GM21360 (cell line): ENCODE data around the gene OPN1MW2.
A peak's percentile ranks its signal among the peaks of the same experiment; 100 is the strongest.
"Not testable (repeated sequence)": the region's sequence is repeated elsewhere in the genome, so short reads cannot be mapped to it uniquely, and the experiment has no call there.

Experiments used
- ATAC-seq: cut with Tn5 transposase; IDR thresholded peaks from one replicate; pipeline ENCODE4 v1.9.1; 2021; ENCODE audit warnings: mild to moderate bottlenecking, moderate library complexity; ENCODE audit not compliant: unreplicated experiment

Gene OPN1MW2

DNA sequence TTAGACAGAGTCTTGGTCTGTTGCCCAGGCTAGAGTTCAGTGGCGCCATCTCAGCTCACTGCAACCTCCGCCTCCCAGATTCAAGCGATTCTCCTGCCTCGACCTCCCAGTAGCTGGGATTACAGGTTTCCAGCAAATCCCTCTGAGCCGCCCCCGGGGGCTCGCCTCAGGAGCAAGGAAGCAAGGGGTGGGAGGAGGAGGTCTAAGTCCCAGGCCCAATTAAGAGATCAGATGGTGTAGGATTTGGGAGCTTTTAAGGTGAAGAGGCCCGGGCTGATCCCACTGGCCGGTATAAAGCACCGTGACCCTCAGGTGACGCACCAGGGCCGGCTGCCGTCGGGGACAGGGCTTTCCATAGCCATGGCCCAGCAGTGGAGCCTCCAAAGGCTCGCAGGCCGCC, at the start of gene OPN1MW2:
Gene OPN1MW2 (plus strand): TSS at position 301 of the 400 bp plus-strand sequence. CDS start 60 bp downstream, at position 361.
- not testable (repeated sequence) for ATAC-seq

DNA sequence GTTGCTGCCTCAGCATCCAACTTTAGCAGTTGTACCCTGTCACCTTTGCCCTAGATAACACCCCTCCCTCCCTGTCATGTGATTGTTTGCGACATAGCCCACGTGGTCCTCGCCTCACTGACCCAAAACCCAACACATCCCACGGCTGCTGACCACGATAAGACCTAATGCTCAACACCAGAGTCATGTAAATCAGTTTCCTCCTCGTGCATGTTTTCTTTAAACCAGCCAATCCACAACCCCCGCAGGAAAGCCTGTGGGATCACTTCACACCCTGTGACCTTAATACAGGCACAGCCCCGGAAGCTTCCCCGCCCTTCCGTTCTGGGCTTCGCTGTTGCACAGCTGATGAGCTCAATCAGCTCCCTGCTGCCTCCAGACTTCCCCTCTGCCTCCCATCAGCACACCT, 47.0 kb upstream of the OPN1MW2 start:
- peak; percentile 70 for ATAC-seq

DNA sequence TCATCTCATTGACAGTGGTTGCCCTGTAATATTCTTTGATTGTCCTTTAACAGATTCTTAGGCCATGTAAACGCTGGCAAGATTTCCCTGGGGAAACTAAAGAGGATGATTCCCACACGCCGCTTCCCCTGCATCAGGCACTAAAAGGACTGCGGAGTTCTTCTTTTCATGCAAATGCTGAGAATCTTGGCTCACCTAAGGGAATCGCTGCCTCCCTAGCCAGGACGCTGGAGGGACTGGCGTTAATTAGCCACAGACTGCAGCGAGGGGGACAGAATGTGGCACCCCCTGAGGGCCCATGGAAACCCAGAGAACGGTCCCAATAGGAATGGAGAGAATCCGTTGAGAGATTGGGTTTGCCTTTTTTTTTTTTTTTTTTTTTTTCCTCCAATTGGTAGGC, 45.2 kb upstream of the OPN1MW2 start:
- ATAC-seq = not testable (repeated sequence)

DNA sequence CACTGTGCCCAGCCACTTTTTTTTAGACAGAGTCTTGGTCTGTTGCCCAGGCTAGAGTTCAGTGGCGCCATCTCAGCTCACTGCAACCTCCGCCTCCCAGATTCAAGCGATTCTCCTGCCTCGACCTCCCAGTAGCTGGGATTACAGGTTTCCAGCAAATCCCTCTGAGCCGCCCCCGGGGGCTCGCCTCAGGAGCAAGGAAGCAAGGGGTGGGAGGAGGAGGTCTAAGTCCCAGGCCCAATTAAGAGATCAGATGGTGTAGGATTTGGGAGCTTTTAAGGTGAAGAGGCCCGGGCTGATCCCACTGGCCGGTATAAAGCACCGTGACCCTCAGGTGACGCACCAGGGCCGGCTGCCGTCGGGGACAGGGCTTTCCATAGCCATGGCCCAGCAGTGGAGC, 37.3 kb upstream of the OPN1MW2 start, which contains the start of gene OPN1MW:
Gene OPN1MW (plus strand): TSS at position 301 of the 400 bp plus-strand sequence. CDS start 82 bp downstream, at position 383.
- not testable (repeated sequence) for ATAC-seq

DNA sequence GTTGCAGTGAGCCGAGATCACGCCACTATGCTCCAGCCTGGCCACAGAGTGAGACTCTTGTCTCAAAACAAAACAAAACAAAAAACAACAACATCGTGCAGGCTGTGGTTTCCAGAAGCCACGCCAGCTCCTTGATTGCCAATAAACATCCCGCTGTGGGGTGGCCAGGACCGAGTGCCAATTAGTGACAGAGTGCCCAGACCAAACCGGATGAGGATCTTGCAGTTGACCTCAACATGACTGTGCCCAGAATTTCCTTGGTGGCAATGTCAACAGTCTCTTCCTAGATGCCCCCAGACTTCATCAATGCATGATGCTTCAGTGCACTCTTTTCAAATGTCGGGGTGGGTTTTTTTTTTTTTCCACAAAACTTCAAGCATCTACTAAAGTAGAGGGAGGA, 35.8 kb upstream of the OPN1MW2 start:
- not testable (repeated sequence) for ATAC-seq

DNA sequence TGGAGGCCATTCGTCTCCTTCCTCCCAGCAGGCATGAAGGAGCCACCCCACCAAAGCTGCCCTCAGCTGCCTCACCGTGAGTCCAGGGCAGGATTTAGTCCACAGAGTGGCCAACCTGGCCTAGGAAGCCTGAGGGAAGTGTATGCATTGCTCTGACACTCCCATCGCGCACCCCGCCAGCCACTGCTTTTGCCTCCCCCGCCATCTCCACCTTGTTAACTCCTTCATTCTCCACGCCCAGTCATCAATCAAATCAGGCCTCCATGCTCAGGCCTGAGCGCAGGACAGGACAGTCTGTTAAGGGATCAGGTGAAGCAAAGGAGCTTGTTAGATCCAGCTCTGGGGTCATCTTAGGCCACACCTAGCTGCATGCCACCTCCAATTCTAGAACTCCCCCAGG, 26.7 kb upstream of the OPN1MW2 start:
- ATAC-seq = not testable (repeated sequence)

DNA sequence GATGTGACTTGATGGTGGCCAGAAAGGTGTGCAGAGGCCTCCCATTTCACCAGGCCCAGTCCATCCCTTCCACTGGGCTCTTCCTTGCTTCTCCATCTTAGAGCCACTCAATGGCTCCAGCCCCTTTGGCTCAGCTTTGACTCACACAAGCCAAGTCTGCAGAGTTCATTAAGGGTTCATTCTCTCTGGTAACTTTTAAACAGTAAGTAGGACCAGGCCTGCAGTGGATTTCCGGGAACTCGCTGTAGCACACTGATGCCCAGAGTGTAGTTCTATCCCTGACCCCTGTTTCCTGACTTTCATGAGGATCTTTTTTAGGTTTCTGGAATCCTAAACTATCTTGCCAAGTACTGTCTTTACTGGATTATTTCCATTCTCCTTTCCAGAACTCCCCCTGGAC, 25.2 kb upstream of the OPN1MW2 start:
- ATAC-seq = not testable (repeated sequence)

DNA sequence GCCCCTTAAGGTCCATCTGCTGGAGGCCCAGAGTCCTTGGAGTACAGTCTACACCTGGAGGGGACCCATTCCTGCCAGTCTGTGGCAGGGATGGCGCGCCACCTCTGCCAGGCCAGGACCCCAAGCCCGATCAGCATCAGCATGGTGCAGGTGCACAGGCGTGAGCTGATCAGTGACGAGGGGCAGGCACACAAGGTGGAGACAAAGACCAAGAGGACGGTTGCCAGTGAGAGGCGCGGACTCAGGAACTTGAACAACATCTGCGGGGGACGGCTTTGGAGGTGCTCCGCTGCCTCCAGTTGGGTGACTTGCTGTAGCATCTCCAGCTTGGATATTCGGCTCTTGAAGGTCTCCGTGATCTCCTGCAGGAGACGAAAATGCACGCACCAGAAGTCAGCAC, 23.1 kb upstream of the OPN1MW2 start:
- not testable (repeated sequence) for ATAC-seq

DNA sequence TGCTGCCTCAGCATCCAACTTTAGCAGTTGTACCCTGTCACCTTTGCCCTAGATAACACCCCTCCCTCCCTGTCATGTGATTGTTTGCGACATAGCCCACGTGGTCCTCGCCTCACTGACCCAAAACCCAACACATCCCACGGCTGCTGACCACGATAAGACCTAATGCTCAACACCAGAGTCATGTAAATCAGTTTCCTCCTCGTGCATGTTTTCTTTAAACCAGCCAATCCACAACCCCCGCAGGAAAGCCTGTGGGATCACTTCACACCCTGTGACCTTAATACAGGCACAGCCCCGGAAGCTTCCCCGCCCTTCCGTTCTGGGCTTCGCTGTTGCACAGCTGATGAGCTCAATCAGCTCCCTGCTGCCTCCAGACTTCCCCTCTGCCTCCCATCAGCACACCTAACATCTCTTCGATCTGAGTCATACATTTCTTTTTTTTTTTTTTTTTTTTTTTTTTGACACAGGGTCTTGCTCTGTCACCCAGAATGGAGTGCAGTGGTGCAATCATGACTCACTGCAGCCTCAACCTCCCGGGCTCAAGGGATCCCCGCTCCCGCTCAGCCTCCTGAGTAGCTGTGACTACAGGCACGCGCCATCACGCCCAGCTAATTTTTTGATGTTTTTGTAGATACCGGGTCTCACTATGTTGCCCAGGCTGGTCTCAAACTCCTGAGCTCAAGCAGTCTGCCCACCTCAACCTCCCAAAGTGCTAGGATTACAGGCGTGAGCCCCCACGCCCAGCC, 9.7 kb upstream of the OPN1MW2 start:
- peak; percentile 57 for ATAC-seq

DNA sequence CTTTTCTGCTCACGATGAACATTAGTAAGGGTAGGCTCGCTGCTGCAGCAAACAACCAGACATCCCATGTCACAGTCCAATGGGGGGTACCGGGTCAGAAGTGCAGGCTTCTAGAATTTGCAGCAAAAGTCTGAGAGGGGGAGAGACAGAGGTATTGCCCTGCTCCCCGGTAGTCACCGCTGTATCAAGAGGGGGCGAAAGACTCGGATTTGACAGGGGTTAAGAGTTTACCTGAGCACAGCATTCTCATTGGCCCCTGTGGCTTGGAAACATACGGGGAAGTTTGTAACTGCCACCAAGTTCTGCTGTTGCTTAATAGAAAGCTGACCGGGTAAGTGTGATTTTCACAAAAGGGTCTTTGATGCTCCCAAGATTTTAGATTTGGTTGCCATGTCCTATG, 8.5 kb upstream of the OPN1MW2 start:
- not testable (repeated sequence) for ATAC-seq

DNA sequence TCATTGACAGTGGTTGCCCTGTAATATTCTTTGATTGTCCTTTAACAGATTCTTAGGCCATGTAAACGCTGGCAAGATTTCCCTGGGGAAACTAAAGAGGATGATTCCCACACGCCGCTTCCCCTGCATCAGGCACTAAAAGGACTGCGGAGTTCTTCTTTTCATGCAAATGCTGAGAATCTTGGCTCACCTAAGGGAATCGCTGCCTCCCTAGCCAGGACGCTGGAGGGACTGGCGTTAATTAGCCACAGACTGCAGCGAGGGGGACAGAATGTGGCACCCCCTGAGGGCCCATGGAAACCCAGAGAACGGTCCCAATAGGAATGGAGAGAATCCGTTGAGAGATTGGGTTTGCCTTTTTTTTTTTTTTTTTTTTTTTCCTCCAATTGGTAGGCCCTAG, 8.1 kb upstream of the OPN1MW2 start:
- ATAC-seq = not testable (repeated sequence)

DNA sequence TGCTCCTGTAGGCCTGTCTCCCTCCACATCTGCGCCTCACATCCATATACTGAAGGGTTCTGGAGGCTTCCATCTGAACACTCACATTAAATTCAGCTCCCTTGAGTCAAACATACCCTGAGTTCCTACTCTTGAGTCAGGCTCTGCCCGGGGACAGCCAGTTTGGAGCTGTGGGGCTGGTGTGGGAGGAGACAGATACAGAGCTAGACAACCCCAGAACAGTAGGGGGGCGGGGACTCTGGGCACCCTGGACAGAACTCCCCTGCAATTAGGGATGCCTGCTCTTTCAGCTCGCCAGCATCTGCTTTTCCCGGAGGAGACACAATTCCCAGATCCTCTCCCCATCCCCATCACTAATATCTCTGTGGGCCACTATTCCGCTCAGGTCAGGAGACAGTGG, 5.7 kb downstream of the OPN1MW2 start:
- not testable (repeated sequence) for ATAC-seq

DNA sequence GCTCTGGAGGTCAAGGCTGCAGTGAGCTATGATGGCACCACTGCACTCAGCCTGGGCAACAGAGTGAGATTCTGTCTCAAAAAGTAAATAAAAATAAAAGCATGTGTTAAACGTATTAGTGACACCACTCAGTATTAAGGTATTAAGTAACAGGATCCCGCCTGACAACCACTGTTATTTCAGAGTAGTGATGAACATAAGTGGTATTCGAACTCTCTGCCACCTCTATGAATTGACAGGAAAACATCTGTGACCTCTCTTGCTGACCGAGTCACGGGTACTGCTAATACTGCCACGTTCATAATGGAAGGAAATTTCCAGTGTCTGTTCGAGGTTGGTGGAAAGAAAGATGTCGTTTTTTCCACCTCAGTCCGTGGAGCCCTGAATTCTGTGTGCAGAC, 7.2 kb downstream of the OPN1MW2 start:
- ATAC-seq = not testable (repeated sequence)

DNA sequence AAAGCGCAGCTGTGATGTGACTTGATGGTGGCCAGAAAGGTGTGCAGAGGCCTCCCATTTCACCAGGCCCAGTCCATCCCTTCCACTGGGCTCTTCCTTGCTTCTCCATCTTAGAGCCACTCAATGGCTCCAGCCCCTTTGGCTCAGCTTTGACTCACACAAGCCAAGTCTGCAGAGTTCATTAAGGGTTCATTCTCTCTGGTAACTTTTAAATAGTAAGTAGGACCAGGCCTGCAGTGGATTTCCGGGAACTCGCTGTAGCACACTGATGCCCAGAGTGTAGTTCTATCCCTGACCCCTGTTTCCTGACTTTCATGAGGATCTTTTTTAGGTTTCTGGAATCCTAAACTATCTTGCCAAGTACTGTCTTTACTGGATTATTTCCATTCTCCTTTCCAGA, 11.9 kb downstream of the OPN1MW2 start:
- not testable (repeated sequence) for ATAC-seq

DNA sequence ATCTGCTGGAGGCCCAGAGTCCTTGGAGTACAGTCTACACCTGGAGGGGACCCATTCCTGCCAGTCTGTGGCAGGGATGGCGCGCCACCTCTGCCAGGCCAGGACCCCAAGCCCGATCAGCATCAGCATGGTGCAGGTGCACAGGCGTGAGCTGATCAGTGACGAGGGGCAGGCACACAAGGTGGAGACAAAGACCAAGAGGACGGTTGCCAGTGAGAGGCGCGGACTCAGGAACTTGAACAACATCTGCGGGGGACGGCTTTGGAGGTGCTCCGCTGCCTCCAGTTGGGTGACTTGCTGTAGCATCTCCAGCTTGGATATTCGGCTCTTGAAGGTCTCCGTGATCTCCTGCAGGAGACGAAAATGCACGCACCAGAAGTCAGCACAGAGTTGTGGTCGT, 14.1 kb downstream of the OPN1MW2 start:
- ATAC-seq = not testable (repeated sequence)

DNA sequence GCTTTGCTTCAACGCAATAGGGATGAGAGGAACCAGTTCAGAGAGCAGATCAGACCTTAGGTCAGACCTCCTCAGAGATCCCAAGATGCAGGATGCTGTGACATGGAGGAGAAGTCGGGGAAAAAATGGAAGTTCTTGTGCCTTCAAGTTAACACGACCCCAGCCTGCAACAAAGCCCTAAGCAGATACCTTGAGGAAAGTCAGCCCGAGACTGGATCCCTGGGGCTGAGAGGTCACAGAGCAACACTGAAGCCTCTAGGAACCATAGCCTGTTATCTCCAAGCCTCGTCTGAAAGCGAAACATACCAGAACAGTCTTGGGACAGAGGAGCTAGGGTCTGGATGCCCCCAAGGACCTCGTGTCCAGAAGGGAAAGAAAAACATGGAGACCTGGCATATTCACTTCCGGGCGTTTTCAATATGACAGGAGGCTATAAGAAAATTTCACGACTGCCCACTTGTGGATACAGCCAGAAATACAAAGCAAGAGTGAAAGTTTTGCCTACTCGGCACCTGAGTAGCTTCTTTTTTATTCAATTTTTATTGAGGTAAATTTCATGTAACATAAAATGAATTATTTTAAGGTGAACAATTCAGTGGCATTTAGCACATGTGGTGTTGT, 19.5 kb downstream of the OPN1MW2 start:
- not testable (repeated sequence) for ATAC-seq

DNA sequence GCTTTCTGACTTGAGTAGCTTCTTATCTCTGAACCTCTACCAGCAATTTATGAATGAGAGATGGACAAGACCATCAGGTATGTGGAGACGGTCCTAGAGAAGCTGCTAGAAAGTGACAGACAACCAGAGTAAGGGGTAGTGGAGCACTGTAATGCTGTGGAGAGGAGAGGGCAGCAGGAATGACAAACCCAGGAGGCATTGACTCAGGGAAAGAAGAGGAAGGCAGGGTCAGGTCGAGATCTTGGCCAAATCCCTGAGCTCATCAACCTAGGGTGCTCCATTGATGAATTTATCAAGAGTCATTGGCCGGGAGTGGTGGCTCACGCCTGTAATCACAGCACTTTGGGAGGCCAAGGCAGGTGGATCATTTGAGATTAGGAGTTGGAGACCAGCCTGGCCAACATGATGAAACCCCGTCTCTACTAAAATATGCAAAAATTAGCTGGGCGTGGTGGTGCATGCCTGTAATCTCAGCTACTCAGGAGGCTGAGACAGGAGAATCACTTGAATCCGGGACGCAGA, 20.5 kb downstream of the OPN1MW2 start:
- not testable (repeated sequence) for ATAC-seq

DNA sequence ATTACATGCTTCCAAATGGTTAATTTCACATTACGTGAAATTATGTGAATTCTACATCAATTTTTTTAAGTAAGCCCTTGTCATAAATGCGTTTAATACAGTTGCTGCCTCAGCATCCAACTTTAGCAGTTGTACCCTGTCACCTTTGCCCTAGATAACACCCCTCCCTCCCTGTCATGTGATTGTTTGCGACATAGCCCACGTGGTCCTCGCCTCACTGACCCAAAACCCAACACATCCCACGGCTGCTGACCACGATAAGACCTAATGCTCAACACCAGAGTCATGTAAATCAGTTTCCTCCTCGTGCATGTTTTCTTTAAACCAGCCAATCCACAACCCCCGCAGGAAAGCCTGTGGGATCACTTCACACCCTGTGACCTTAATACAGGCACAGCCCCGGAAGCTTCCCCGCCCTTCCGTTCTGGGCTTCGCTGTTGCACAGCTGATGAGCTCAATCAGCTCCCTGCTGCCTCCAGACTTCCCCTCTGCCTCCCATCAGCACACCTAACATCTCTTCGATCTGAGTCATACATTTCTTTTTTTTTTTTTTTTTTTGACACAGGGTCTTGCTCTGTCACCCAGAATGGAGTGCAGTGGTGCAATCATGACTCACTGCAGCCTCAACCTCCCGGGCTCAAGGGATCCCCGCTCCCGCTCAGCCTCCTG, 28.0 kb downstream of the OPN1MW2 start:
- not testable (repeated sequence) for ATAC-seq

DNA sequence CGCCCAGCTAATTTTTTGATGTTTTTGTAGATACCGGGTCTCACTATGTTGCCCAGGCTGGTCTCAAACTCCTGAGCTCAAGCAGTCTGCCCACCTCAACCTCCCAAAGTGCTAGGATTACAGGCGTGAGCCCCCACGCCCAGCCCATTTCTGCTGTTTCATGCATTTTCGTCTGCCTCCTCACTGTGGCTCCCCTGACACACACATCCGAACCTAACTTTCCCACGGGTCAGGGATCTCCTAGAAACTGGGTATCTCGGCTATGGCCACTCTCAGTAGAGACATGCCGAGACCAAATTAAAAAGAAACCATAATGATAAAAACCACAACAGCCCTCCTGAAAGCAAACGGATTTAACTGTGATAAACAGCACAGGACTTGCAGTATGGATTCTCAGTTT, 28.5 kb downstream of the OPN1MW2 start:
- not testable (repeated sequence) for ATAC-seq

DNA sequence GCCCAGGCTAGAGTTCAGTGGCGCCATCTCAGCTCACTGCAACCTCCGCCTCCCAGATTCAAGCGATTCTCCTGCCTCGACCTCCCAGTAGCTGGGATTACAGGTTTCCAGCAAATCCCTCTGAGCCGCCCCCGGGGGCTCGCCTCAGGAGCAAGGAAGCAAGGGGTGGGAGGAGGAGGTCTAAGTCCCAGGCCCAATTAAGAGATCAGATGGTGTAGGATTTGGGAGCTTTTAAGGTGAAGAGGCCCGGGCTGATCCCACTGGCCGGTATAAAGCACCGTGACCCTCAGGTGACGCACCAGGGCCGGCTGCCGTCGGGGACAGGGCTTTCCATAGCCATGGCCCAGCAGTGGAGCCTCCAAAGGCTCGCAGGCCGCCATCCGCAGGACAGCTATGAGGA, 37.7 kb downstream of the OPN1MW2 start, which contains the start of gene OPN1MW3:
Gene OPN1MW3 (plus strand): TSS at position 301 of the 400 bp plus-strand sequence. CDS start 38 bp downstream, at position 339.
- ATAC-seq = not testable (repeated sequence)

DNA sequence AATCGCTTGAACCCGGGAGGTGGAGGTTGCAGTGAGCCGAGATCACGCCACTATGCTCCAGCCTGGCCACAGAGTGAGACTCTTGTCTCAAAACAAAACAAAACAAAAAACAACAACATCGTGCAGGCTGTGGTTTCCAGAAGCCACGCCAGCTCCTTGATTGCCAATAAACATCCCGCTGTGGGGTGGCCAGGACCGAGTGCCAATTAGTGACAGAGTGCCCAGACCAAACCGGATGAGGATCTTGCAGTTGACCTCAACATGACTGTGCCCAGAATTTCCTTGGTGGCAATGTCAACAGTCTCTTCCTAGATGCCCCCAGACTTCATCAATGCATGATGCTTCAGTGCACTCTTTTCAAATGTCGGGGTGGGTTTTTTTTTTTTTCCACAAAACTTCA, 39.2 kb downstream of the OPN1MW2 start:
- ATAC-seq = not testable (repeated sequence)
